GM18519 (cell line): Measurements from ENCODE around the gene NAXD.

Source experiments
- ATAC-seq: cut with Tn5 transposase; IDR thresholded peaks from one replicate; pipeline ENCODE4 v1.9.1; 2021; ENCODE audit warnings: mild to moderate bottlenecking, moderate library complexity; ENCODE audit not compliant: unreplicated experiment, low FRiP score

NAXD gene

GRCh38 chr13:110642291-110642981, 27.1 kb downstream of the NAXD start:
- ATAC-seq, result no peak

- ATAC-seq, result no peak
Measured at GRCh38 chr13:110643324-110643723, 28.0 kb downstream of the NAXD start.

- no peak for ATAC-seq
Measured at GRCh38 chr13:110643768-110644421, 28.6 kb downstream of the NAXD start.

- peak; percentile 52 for ATAC-seq
Measured at GRCh38 chr13:110644892-110645521, 29.7 kb downstream of the NAXD start.

- no peak for ATAC-seq
Measured at GRCh38 chr13:110645750-110646149, 30.4 kb downstream of the NAXD start.

- ATAC-seq, result no peak
Measured at GRCh38 chr13:110646442-110647364, 31.4 kb downstream of the NAXD start.

GRCh38 chr13:110647365-110647737, 32.0 kb downstream of the NAXD start:
- no peak for ATAC-seq

GRCh38 chr13:110648146-110648819, 32.9 kb downstream of the NAXD start:
- ATAC-seq, result no peak

- no peak for ATAC-seq
Measured at GRCh38 chr13:110648848-110649421, 33.6 kb downstream of the NAXD start.

GRCh38 chr13:110649551-110649950, 34.2 kb downstream of the NAXD start:
- ATAC-seq, result no peak

GRCh38 chr13:110650436-110650835, 35.1 kb downstream of the NAXD start:
- ATAC-seq, result no peak

- no peak for ATAC-seq
Measured at GRCh38 chr13:110651271-110651670, 35.9 kb downstream of the NAXD start.

GRCh38 chr13:110651726-110652230, 36.4 kb downstream of the NAXD start:
- no peak for ATAC-seq

GRCh38 chr13:110652231-110652730, 36.9 kb downstream of the NAXD start:
- no peak for ATAC-seq

GRCh38 chr13:110652764-110653163, 37.4 kb downstream of the NAXD start:
- ATAC-seq, result no peak

GRCh38 chr13:110653271-110653670, 37.9 kb downstream of the NAXD start:
- no peak for ATAC-seq

GRCh38 chr13:110653851-110654250, 38.5 kb downstream of the NAXD start:
- ATAC-seq, result no peak

- ATAC-seq, result no peak
Measured at GRCh38 chr13:110657196-110657595, 41.9 kb downstream of the NAXD start.

GRCh38 chr13:110658218-110658911, 43.0 kb downstream of the NAXD start:
- ATAC-seq, result peak; percentile 91
